HG03575 (cell line): Measurements from ENCODE around the gene FHOD3.

Experiments used
- ATAC-seq: cut with Tn5 transposase; IDR thresholded peaks from one replicate; pipeline ENCODE4 v1.9.1; 2021; ENCODE audit not compliant: unreplicated experiment, insufficient number of reproducible peaks, low FRiP score; ENCODE audit errors: extremely low read depth

FHOD3 gene

DNA sequence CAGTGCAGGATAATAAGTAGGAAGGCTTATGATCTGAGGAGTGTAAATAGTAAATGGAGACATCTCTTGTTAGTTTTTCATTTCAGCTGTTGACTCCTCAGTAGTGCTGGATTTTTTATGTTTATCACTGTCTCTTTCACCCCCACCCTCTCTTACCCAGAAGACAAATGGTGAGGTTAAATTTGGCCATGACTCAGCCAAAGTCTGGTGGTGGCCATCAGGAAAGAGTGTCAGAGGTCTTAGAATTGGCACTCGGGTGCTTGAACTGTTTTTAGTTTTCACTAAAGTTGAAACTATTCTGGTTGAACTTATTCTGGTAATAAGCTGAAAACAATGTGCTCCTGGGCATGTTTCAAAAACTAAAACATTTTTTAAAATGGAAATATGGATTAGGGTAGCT is 123.3 kb downstream of the FHOD3 start:
- no peak for ATAC-seq

DNA sequence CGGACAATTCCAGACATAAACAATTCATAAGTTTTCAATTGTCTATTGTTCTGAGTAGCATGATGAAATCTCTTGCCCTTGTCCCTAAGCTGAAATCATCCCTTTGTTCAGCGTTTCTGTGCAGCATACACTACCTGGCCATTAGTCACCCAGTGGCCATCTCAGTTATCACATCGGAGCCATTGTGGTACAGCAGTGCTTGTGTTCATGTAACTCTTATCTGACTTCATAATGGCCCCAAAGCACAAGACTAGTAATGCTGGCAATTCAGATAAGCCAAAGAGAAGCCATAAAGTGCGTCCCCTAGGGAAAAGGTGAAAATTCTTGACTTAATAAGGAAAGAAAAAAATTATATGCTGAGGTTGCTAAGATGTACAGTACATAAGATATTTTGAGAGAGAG is 127.2 kb downstream of the FHOD3 start:
- ATAC-seq: no peak

DNA sequence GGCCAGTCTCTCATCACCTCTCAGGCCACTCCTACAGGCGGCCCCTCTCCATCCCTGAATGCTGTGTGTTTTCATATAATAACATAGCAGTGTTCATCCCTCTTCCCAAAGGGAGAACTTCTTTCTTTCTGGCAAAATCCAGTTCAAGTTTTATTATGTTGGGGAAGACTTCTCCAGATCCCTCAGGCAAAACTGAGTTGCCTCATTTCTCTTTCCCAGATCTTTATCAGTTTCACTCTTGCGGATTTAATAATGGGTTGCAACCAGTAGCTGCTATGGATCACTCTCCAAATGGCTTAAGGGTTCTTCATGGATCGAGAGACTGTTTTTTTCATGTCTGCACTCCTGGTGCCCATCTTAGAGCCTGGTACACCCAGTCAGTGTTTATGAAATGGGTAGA is 129.9 kb downstream of the FHOD3 start:
- ATAC-seq: no peak

DNA sequence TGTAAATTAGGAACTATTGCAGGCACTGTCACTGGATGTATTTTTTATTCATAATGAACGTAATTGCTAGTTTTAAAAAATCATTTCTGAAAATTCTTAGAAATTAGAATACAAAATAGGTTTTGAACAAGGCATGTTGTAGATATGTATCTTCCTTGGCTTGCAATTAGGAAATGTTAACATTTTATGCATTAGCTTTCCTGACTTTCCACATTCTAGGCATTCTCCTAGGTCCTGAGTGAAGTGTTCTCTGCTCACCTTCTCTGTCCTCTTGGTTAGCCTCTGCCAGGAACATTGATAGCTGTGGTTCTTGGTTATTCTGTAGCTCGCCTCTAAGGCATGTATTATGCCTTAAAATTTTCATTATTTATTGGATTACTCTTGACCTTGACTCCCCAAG is 130.3 kb downstream of the FHOD3 start:
- no peak for ATAC-seq

DNA sequence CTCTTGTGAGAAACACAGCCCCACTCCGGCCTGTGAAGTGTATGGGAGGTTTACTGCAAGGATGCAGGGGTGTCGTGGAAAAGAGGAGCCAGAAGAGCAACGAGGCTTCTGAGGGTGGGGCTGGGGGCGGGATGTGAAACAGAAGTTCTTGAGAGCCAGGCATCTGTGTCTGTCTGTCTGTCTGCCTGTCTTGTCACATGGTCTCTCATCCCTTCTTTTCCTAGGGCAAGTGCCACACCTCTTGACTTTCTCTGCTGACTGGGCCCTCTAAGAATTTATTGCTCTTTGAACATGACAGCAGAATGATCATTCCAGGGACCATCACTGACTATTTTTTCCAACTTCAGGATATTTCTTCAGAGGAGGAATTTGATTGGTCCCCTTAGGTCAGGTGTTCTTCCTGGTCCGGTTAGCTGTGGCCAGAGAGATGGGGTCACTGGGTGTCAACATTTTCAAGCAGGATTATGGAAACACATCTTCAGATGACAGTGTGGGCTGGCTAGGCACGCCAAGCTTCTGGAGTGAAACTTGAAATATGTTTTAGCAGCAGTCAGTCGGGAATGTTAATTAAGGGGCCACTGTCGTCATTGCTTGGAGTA is 131.0 kb downstream of the FHOD3 start:
- no peak for ATAC-seq

DNA sequence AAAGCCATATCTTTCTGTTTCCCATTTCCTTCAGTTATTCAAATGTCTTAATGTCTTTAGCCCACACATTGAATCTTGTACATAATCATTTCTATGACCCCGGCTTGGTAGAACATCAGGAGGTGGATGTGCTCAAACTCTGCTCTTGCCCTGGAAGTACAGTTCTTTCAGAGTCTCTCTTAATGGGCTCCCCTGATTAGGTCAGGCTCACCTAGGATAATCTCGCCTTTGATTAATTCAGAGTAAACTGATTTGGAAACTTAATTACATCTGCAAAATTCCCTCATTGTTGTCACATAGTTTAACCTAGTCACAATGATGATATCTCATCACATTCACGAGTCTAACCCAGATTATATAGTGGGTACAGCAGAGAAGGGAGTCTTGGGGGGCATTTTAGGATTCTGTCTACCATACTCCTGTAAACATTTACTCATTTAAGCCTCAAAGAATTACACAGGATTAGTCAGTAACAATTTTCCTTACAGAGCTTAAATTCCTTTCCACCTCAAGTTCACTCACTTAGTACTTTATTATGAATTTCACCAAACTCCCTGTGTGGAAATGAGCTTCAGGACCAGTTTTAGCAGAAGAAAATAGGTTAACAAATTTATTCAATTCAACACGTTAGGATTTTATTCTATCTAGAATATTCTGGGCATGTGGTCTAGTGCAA is 135.5 kb downstream of the FHOD3 start:
- no peak for ATAC-seq

DNA sequence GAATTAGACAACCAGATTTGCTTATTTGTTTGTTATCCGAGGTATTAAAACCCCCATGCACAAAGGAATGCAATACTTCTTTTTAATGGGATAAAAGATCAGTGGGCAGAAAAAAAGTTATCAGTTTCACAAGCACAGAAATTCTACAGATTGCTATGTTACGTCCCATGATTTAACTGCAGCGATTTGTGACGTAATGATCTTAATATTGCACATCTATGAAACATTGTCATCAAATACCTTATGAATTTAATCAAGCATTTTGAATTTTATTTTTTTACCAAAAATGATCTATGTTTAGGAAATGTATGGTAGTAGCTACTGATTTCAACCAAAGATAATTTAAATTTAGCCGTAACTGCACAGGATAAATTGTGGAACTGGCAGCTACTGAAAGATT is 138.9 kb downstream of the FHOD3 start:
- no peak for ATAC-seq

DNA sequence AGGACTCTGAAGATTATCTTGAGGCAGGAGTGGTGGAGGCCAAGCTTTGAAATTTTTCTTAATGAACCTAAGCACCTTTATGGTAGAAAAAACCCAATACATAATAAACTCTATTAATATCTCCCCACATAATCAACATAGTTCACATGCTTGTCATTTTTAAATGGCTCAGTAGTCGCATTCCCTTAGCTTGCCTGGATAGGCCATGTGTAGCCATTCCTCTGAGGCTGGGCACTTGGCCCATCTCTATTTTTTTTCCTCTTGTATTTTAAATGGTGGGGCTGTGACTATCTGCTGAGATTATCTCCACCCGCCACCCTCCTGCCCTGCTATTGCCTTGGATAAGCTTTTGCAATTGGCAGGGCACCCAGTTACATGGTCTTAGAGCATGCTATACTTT is 143.1 kb downstream of the FHOD3 start:
- no peak for ATAC-seq

DNA sequence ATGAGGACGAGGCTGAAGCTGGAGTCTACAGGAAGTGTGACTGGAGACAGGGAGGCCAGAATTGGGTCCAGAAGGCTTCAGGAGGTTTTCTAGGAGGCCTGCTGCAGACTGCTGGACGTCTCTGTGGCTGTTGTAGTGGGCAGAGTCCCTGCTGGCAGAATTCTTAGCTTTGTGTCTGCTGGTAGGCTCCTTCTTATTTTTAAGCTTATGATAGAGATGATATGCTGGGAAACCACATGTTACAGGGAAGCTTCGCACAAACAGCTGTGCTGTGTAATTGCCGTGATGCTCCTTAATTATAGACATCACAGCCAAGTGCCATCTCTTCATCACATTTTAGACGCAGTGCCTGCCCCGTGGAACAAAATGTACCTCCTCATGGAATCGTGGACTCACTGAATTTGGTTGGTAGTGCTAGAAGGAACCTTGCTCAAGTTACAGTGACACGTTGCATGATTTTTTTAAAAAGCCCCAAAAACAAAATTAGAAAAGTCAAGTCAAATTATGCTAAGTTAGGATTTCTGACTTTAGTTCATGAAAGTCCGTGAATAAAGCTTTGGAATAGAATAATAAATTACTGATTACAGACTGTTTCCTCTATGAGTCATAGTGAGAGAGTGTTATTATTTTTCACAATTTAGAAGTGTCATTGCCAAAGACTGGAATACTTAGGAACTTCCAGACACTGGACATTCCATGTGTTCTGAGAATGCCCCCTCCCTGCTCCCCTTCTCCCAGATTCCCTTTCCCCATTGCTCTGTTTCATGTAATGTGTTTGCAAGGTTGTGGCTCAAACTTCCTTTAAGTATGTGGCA is 144.1 kb downstream of the FHOD3 start:
- no peak for ATAC-seq

DNA sequence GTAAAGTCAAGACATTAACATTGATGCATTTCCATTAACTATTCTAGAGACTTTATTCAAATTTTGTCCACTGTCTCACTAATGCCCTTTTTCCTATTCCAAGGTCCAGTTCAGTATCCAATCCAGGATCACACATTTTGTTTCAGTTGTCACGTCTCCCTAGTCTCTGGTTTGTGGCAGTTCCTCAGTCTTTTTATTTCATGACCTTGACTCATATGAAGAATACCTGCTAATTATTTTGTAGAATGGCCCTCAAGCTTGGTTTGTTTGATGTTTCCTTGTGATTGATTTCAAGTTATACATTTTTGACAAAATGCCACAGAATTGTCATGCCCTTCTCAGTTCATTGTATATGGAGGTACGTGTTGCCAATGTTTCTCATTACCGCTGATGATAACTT is 145.2 kb downstream of the FHOD3 start:
- ATAC-seq: no peak

DNA sequence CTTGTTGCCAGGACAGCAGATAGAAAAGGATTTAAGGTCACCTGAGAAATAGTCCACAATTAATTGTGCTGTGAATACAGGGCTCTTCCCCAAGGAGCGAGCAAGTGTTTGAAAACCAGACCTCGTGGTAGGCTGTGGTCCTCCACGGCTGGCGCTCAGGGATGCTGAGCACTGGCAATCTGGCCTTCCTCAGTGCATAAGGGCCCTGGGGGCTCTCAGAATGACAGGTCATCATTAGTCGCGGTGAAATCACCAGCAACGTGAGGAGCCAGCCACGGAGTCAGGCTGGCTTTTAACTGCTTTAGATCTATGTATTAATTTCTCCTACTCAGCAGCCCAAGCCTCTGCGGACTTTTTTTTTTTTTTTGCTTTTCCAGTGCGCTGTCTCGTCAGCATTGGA is 148.5 kb downstream of the FHOD3 start:
- no peak for ATAC-seq

DNA sequence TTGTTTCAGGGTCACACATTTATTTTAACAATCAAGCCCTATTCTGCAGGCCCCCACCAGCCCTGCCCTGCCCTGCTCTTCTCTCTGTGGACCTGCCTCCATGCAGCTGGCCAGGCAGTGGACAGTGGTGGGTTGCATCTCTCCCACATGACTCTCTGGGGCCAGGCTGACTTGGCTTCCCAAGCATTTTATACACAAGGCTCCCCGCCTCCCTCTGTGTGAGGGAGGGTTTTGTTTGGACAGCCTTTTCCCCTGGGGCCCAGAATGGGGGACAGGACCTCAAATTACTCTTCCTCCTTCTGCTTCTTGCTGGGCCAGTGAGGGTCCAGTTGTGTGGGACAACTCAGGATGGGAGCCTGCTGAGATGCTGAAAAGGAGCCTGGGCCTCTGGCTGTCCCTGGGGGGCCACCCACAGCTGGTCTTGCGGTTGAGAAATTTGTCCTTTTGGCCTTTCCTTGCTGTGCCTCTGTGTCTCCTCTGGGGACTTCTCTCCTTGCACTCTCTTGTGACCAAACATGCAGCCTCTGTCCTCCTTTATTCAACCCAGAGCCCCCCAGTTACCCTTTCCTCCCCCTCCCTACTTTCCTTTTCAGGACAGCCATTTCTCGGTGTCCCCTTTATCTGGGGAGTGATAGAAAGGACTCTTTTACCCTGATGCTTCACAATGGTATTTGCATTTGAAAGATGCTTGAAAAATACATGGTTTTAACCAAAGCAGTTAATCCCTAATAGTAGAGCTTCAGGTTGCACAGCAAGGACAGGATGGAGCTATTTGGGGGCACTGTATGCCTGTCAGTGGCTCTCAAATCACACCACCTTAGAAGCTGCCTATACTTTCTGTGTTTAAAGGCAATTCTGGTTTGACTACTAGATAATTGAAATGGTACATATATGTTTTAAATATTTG is 151.1 kb downstream of the FHOD3 start:
- ATAC-seq: no peak

DNA sequence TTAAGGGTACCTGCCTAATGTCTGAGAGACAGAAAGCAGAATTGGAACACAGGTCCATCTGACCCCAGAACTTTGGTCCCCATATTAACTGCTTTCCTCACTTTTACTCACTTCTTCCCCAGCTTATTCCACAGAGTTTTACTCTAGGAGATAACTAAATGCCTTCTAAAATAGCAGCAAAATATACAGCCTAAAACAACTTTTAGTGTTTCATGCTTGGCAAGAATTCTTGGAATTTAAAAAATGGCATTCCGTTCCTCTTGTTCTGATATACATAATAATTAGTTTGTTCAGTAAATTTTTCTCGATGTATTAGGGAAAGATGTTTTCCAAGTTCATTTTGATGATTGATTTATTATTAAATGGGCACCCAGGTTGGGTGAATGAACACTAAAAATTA is 151.9 kb downstream of the FHOD3 start:
- no peak for ATAC-seq

DNA sequence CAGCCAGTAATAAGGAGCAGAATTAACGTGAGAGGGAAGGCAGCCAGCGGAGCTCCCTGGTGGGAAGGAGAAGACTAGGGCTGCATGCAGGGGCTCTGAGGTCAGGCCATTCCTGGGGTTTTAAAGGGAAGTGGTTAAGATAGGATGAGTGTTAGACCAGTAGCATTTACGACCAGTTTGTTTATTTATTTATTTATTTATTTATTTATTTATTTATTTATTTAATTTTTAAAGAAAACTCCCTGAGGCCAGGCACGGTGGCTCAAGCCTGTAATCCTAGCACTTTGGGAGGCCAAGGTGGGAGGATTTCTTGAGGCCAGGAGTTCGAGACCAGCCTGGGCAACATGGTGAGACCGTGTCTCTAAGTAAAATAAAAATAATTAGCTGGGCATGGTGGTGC is 152.8 kb downstream of the FHOD3 start:
- ATAC-seq: no peak

DNA sequence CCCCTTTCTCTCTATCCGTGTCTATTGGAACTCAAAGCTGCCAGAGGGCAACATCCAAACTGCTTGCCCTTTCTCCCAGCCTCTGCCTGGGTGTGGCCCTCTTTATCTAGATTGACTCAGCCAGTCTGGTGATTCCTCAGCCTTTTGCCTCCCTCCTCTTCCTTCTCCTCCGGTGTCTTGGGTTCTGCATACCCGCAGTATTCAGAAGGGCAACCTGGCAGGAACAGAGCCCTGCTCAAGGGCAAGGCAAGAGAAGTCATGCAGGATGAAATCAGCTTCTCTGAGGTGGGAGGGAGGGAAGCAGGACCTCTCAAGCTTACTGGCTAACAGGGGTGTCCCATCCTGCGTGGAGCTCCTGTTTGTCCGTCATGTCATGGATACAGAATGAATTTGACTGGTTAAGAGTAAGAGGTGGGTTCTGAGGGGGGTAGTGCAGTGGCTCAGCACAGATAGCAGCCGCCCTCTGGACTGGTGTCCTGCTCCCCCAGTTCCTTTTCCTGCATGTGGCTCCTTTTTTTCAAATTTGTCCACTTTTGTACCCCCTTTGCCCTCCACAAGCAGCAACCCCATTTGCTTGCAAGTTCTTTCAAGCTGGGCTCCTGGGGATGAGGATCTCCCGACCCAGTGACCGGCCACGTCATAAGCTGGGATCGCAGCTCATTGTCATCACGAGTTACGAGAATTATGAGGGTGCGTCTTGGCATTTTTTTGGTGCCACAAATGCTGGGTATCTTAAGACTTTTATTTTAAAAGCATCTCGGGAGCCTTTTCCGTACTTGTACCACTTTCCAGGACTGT is 154.1 kb downstream of the FHOD3 start:
- no peak for ATAC-seq

DNA sequence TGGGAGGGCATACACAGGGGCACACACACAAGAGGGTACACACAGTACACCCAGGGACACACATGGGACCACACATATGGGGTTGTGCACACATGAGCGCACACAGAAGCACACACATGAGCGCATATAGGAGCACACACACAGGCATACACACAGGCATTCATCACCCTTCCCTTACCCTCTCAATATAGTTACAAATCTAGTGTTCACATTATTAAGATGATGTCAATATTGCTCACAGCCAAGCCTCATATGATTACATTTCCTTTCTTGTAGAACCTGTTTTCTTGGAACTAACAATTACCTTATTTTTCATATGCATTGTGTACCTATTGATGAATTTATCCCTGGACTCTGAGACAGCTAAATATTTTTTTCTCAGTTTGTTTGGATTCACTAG is 156.7 kb downstream of the FHOD3 start:
- no peak for ATAC-seq

DNA sequence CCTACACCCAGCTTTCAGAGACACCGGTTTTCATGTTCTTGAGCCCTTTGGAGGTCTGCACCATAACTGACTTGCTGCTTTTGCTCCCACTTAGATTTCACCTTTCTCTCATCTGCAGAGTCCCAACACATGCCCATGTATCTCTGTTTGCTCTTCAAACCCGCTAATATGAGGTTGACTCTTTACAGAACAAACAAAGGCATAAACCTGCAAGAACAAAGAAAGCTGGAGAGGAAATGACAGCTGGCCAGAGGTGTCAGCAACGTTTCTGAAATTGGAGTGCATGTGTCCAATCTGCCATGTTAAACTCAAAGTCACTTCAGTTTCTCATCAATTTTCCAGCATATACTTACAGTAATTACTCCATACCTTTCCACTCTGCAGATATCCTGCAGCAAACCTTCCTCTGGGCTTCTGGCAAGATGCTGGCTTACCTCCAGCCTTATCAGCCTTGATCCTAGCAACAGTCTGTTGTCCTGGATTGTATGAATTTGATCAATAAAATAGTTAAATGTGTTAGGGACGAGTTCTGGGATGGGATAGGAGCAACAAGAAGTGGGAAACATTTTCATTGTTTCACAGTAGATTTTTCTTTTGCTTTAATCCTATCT is 157.4 kb downstream of the FHOD3 start:
- no peak for ATAC-seq

DNA sequence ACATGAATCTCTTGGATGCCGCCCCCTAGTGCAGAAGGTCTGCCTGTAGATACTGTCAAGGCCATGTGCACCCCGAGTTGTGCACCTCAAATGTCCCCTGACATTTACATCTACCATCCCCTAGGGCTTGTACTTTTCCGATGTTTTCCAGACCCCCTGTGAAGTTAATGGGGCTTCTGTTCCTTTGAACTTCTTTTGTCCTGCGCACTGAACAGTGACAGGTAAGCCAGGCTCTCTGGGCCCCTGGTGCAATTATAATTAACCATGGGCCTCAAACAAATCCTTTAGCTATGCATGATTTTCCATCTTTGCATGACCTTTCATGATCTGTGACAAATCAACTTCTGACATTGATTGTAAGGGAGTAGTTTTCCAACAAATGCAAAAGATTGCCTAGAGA is 158.4 kb downstream of the FHOD3 start:
- no peak for ATAC-seq
